Prostate gland (tissue), 2 donors: Measurements from ENCODE around the gene LY86. TPM values are rescaled to one million over a fixed set of nuclear protein-coding genes. Genes with fewer than 3 reads are reported as not detected.

Source experiments
- DNase-seq: peaks from one replicate; pipeline ENCODE4 v3.0.0-alpha.2; 2019; ENCODE audit warnings: low spot score
- H3K27ac ChIP-seq, 2 donors: fragments of 200-600 bp; sonication (generic); 2 replicates each; pipeline ENCODE4 v1.5.1; 2017 to 2019
- H3K27me3 ChIP-seq: fragments of 200-600 bp; sonication (generic); replicated peaks from 2 replicates; pipeline ENCODE4 v1.5.1; 2019; ENCODE audit not compliant: insufficient read depth
- H3K36me3 ChIP-seq, 2 donors: fragments of 200-600 bp; sonication (generic); 1 replicate in 1 of 2; 2 replicates in 1 of 2; pipeline versions ENCODE4 v1.5.1 to v1.8.1; 2017 to 2019
- H3K4me1 ChIP-seq: fragments of 200-600 bp; sonication (generic); replicated peaks from 2 replicates; pipeline ENCODE4 v1.5.1; 2019
- H3K4me3 ChIP-seq, 2 donors: fragments of 200-600 bp; sonication (generic); 2 replicates each; pipeline ENCODE4 v1.5.1; 2017 to 2019
- H3K9me3 ChIP-seq: fragments of 200-600 bp; sonication (generic); 2 replicates; pipeline ENCODE4 v1.5.1; 2017
- POLR2A ChIP-seq: fragments of 450-650 bp; IDR thresholded peaks from one replicate; pipeline ENCODE4 v1.6.1; 2016; ENCODE audit warnings: antibody characterized with exemption, mild to moderate bottlenecking
- POLR2AphosphoS5 ChIP-seq: sonication (generic); formaldehyde crosslinking; IDR thresholded peaks from one replicate; pipeline ENCODE4 v1.6.1; 2017; ENCODE audit warnings: antibody characterized with exemption
- whole genome bisulfite sequencing: methylation state at CpG from one replicate; pipeline ENCODE4 v1.1.5; 2018; 5-methylcytosine and 5-hydroxymethylcytosine counted together
- intact Hi-C: fragments of 100-400 bp; cut with DNase I; formaldehyde crosslinking; loops from one replicate; pipeline ENCODE4 v1.14.2; 2022
- total RNA-seq, 2 donors: library from RNA; depleted of rRNA; stranded (reverse); fragments of >200 nt; gene quantifications; one replicate each; pipeline ENCODE4 v1.1.0, GENCODE V29; 2016
- TF ChIP-seq, protein P1 (sequence below), 4 experiments: fragments of 200-600 bp in 2 of 4; fragments of 450-650 bp in 2 of 4; sonication (generic) in 2 of 4; IDR thresholded peaks; 1 replicate in 3 of 4; 2 replicates in 1 of 4; pipeline ENCODE4 v1.5.1; 2016 to 2019; ENCODE audit warnings: antibody characterized with exemption in 4 of 4, mild to moderate bottlenecking in 2 of 4, moderate library complexity in 2 of 4

Gene LY86
- total RNA-seq, 2 donors from 2014 or later = 1.5 to 7.0 TPM

DNA sequence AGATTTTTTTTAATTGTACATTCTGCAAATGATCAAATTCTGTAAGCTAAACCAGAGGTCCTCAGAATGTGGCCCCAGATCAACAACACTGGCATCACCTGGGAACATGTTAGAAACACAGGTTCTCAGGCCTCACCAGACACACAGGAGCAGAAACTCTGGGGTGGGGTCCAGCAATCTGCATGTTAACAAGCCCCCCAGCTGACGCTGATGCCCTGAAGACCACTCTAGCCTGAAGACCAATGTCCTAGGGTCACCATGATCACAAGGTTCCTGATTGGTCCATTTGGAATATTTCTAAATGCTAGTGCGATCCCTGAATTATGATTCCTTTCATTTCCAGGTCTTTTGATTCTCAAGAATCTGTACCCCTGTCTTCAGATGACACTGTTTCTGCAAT lies 2.4 kb upstream of the LY86 start:
- DNase-seq = no peak
- H3K4me1 ChIP-seq = no peaks in the 10 kb centered on the region
- WGBS = 88% methylated on average over 2 of the region's 2 CpGs
- TF ChIP-seq POLR2A = no peak
- no peak for TF ChIP-seq POLR2AphosphoS5
- TF ChIP-seq, protein P1, sequence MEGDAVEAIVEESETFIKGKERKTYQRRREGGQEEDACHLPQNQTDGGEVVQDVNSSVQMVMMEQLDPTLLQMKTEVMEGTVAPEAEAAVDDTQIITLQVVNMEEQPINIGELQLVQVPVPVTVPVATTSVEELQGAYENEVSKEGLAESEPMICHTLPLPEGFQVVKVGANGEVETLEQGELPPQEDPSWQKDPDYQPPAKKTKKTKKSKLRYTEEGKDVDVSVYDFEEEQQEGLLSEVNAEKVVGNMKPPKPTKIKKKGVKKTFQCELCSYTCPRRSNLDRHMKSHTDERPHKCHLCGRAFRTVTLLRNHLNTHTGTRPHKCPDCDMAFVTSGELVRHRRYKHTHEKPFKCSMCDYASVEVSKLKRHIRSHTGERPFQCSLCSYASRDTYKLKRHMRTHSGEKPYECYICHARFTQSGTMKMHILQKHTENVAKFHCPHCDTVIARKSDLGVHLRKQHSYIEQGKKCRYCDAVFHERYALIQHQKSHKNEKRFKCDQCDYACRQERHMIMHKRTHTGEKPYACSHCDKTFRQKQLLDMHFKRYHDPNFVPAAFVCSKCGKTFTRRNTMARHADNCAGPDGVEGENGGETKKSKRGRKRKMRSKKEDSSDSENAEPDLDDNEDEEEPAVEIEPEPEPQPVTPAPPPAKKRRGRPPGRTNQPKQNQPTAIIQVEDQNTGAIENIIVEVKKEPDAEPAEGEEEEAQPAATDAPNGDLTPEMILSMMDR (IDR thresholded peaks at IDR 0.05) = no peak
- H3K36me3 ChIP-seq = no peaks in the 10 kb centered on the region
- intact Hi-C loops = no loop called here
- H3K27me3 ChIP-seq = no peaks in the 10 kb centered on the region
- no peak overlapping the region for H3K27ac ChIP-seq
- H3K4me3 ChIP-seq = no peak overlapping the region
- H3K9me3 ChIP-seq = no peaks in the 10 kb centered on the region

DNA sequence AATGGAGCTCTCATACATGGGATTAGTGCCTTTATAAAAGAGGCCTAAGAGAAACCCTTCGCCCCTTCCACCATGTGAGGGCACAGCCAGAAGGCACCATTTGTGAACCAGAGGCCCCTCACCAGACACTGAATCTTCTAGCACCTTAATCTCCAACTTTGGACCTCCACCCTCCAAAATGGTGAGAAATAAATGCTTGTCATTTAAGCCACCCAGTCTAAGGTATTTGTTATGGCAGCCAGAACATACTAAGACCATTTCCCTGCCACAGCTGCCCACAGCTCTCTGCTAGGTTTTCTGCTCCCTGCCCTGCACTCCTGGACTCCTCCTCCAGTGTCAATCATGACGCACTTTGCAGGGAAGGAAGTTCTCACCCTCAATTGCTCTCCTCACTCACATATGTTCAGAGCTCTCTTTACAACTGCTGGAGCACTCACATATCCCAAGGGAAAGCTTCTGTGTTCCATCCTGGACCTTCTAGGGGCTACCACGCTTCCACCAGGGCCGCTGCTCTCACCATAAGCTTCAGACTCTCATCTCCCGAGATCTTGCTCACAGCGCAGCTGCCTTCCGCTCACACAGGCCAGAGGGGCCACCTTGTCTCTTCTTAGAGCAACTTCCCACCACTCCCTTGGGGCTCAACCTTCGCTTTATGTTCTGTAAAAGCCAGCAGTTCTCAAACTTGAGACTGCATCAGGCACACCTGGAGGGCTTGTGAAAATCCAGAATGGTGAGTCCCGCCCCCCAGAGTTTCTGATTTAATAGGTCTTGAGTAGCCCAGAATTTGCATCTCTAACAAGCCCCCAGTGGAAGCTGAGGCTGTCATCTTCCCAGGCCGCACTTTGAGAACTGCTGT lies 1.6 kb upstream of the LY86 start:
- no peaks in the 10 kb centered on the region for H3K4me1 ChIP-seq
- H3K4me3 ChIP-seq = no peak overlapping the region
- H3K36me3 ChIP-seq = no peaks in the 10 kb centered on the region
- no peaks in the 10 kb centered on the region for H3K27me3 ChIP-seq
- 90% methylated on average over 10 of the region's 10 CpGs for WGBS
- no peaks in the 10 kb centered on the region for H3K9me3 ChIP-seq
- intact Hi-C loops = no loop called here
- H3K27ac ChIP-seq = no peak overlapping the region
- no peak for DNase-seq
- no peak for TF ChIP-seq POLR2A
- TF ChIP-seq POLR2AphosphoS5 = no peak

DNA sequence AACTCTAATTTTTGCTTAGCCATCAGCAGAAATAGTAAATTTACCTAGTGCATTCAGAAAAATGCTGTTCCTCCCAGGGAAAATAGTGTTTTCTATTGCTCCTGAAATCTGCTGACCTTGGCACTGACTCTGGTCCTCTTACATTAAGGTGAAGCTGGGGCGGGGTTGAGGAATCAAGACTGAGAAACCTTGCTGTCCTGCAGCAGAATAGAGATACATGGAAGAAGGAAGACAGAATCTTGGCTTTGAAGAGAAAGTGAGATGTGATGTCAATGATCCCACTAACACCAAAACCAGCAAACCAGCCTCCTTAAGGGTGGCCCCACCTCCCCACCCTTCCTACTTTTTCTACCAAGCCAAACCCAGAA lies 840 bp upstream of the LY86 start:
- intact Hi-C loops = no loop called here
- Histone ChIP-seq H3K27me3 (no peaks in the 10 kb centered on the region), H3K4me3 (no peak overlapping the region), H3K36me3 (no peaks in the 10 kb centered on the region), H3K9me3 (no peaks in the 10 kb centered on the region), H3K27ac (no peak overlapping the region), H3K4me1 (no peaks in the 10 kb centered on the region)
- TF ChIP-seq POLR2A (no peak), POLR2AphosphoS5 (no peak)
- TF ChIP-seq, protein P1 (IDR thresholded peaks at IDR 0.05) = no peak
- WGBS = 91% methylated on average over 1 of the region's 1 CpG
- DNase-seq = no peak

DNA sequence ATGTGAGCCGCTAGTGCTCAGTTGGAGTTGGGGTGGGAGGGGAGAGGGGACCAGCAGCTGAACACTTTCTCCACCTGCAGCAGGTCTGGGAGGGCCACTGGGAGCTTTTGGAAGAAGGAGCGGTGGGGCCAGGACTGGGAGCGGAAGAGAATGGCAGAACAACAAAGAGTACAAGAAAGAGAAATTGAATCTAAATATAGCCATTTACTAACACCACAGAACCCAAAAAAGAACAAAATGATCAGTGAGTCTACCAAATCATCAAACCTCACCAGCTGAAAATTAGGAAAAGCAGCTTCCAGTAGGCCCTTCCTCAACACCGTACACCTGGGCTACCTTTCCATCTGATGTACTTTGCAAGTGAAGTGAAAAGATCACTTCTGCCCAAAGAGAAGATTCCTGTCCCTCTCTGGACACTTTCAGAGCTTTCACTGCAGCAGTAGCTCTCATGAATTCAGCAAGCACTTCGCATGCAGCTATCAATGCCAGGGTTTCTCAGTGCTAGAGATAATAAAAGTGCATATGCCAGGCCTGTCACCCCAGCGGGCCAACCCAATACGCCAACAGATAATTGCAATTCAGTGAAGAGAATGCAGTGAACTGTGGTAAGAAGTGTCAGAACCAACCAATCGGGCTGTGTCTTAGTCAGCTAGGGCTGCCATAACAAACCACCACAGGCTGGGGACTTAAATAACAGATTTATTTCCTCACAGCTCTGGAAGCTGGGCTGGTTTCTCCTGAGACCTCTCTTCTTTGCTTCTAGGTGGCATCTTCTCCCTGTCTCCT lies 597 bp downstream of the LY86 start:
- intact Hi-C loops = no loop called here
- WGBS = 86% methylated on average over 8 of the region's 8 CpGs
- H3K4me1 ChIP-seq = no peaks in the 10 kb centered on the region
- H3K36me3 ChIP-seq = no peaks in the 10 kb centered on the region
- H3K27ac ChIP-seq = no peak overlapping the region
- TF ChIP-seq, protein P1 (IDR thresholded peaks at IDR 0.05) = no peak
- no peak for TF ChIP-seq POLR2A
- no peak for TF ChIP-seq POLR2AphosphoS5
- H3K27me3 ChIP-seq = no peaks in the 10 kb centered on the region
- no peaks in the 10 kb centered on the region for H3K9me3 ChIP-seq
- DNase-seq = no peak
- H3K4me3 ChIP-seq = no peak overlapping the region

DNA sequence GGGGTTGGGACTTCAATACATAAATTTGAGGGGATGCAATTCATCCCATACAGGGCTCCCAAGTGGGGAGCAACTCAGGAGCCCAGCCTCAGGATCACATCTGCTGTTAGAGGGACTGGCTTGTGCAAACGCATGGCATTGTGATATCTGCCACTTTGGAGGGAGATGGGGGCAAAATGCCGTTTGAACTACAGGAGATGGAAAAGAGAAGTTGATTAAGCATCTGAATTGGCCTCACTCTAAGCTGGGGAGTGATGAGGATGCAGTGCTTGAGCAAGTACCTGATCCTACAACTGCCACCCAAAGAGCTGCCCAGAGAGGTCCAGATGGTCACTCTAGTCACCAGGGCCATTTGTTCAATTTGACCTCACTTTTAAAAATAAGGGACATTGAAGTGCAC lies 2.0 kb downstream of the LY86 start:
- H3K36me3 ChIP-seq = no peaks in the 10 kb centered on the region
- H3K27me3 ChIP-seq = no peaks in the 10 kb centered on the region
- no peaks in the 10 kb centered on the region for H3K4me1 ChIP-seq
- H3K9me3 ChIP-seq = no peaks in the 10 kb centered on the region
- H3K27ac ChIP-seq = no peak overlapping the region
- H3K4me3 ChIP-seq = no peak overlapping the region
- TF ChIP-seq, protein P1 (IDR thresholded peaks at IDR 0.05) = no peak
- no peak for TF ChIP-seq POLR2A
- no peak for TF ChIP-seq POLR2AphosphoS5
- 82% methylated on average over 2 of the region's 2 CpGs for WGBS
- no peak for DNase-seq
- intact Hi-C loops = no loop called here
